ENCODE results near the gene ARHGAP19.

GRCh38 chr10:97192952-97193435 lies 99.4 kb downstream of the ARHGAP19 start:
- TF ChIP-seq ZNF274 (IDR thresholded peaks at IDR 0.05; ENCODE audit: low read depth, low read length) = no peak
- no peak for TF ChIP-seq SUZ12 (IDR thresholded peaks at IDR 0.05; ENCODE audit: extremely low read depth, insufficient read depth, insufficient read length)
- TF ChIP-seq YY1 (IDR thresholded peaks at IDR 0.05; ENCODE audit: insufficient read depth, insufficient read length) = no peak

Measured in NT2/D1 (cell line).